Measurements from ENCODE around the gene RRP9.

The RRP9 gene

GRCh38 chr3:51964521-51964920, 22.8 kb upstream of the RRP9 start:
- TF ChIP-seq CTCF (IDR thresholded peaks at IDR 0.05; ENCODE audit: low read depth, low read length) = no peak
- no peak for DNase-seq (ENCODE audit: extremely low read depth, low read depth)

DNA sequence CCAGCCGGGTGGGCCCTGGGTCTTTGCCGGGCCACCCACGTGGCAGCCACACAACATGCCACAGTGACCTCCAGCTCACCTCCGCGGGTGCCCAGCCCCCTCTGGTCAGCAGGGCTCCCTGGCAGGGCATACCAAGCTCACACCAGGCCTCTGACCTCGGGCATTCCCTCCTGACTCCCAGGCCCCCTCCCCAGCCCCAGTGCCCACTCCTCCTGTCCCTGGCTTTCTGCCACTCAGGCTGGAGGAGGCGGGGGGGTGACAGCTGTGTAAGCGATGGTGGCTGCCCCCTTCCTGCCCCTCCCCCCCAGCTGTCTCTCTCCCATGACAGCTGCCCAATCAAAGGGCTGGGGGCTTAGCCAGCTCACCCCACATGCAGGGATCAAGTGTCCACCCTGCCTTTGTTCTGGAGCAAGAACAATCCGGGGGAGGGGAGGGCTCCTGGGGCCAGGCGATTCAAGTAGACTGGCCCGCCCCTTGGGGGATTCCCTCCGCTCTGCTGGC, 22.3 kb upstream of the RRP9 start:
- no peak for TF ChIP-seq CTCF (IDR thresholded peaks at IDR 0.05; ENCODE audit: low read depth, low read length)
- no peak for DNase-seq (ENCODE audit: extremely low read depth, low read depth)

GRCh38 chr3:51962854-51963530, 21.3 kb upstream of the RRP9 start:
- no peak for TF ChIP-seq CTCF (IDR thresholded peaks at IDR 0.05; ENCODE audit: low read depth, low read length)
- no peak for DNase-seq (ENCODE audit: extremely low read depth, low read depth)

DNA sequence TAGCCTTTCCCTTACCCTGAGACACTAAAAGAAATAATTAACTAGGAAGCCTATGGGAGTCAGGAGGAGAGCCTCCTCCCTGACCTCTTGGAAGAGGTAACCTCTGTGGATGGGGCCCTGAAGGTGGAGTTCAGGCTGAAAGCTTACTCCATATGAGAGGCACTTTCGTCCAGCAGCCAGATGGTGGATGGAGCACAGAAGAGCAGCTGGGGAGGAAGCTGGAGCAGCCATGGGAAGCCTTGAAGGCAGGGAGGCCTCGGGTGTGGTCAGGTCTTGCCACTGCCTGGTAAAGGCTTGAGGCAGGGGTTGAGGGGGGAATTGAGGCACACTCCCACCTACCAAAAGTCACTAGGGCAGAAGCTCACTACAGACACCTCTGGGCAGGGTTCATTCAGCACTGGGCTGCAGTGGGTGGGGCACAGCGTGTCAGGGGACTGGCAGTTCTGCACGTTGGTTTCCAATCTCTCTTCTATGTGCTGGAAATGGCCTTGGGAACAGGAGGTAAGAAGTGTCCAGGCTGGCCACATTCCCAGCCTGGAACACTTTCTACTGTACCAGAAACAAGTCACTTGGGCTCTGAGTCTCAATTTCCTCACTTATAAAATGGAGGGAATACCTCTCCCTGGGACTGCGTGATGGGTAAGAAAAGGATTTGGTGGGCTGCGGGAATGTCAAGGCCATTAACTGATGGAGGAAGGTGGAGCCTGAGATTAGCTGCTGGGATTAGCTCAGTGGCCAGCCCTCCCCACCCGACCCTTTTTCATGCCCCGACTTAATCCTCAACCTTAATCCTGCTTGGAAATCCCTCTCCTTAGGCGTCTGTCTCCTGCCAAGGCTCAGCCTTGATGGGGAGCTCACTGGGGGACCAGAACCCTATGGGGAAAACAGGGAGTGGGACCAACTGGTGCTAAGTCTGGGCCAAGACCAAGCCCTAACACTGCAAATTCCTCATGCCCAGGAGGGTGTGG, 20.2 kb upstream of the RRP9 start:
- no peak for TF ChIP-seq CTCF (IDR thresholded peaks at IDR 0.05; ENCODE audit: low read depth, low read length)
- DNase-seq (ENCODE audit: extremely low read depth, low read depth) = no peak

- no peak for TF ChIP-seq CTCF (IDR thresholded peaks at IDR 0.05; ENCODE audit: low read depth, low read length)
- no peak for DNase-seq (ENCODE audit: extremely low read depth, low read depth)
Observed at GRCh38 chr3:51961011-51961410, 19.3 kb upstream of the RRP9 start.

- no peak for TF ChIP-seq CTCF (IDR thresholded peaks at IDR 0.05; ENCODE audit: low read depth, low read length)
Observed at GRCh38 chr3:51960386-51960785, 18.7 kb upstream of the RRP9 start.

DNA sequence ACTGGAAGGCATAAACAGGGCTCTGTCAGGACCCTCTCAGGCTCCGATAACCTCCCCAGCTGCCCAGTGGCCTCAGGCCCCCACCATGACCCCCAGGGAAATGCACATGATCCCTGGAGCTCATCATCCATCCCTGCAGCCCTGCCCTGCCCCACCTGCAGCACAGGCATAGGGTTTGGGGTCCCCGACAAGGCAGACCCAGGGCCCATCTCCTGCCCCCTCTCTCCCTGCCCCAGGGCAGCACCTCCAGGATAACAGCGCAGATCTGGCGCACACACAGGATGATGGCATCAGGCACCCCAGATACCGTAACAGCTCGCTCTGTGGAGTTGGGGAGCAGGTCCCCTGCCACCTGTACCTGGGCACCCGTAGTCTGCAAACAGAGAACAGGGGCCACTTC, 17.9 kb upstream of the RRP9 start:
- TF ChIP-seq CTCF (IDR thresholded peaks at IDR 0.05; ENCODE audit: low read depth, low read length) = no peak
- no peak for DNase-seq (ENCODE audit: extremely low read depth, low read depth)

More at GRCh38 chr3:51960386-51960785, 18.7 kb upstream of the RRP9 start:
- no peak for DNase-seq (ENCODE audit: extremely low read depth, low read depth)

All from AG09319 (cell line).